Breast epithelium (tissue), 3 donors: ENCODE data around the gene C1orf115.

Experiments used
- CTCF ChIP-seq, 3 donors: fragments of 450-650 bp; IDR thresholded peaks; one replicate each; pipeline ENCODE4 v1.5.1; 2016 to 2017; ENCODE audit warnings: antibody characterized with exemption in 3 of 3, mild to moderate bottlenecking in 3 of 3, moderate library complexity in 3 of 3
- POLR2A ChIP-seq: fragments of 450-650 bp; IDR thresholded peaks from one replicate; pipeline ENCODE4 v1.6.1; 2016; ENCODE audit warnings: antibody characterized with exemption, mild to moderate bottlenecking, moderate library complexity

GRCh38 chr1:220732621-220733020, 42.5 kb downstream of the C1orf115 start:
- TF ChIP-seq CTCF (IDR thresholded peaks at IDR 0.05) (no peak), POLR2A (no peak)
